Small intestine (tissue), 7 donors: Measurements from ENCODE around the gene CMSS1. TPM values are rescaled to one million over a fixed set of nuclear protein-coding genes. Genes with fewer than 3 reads are reported as not detected.

Experiments used
- DNase-seq, 2 donors: peaks; one replicate each; pipeline versions ENCODE4 v3.0.0 to v3.0.0-alpha.2; 2013
- FAIRE-seq: peaks from 2 replicates; lab custom pipeline; 2012; peaks lifted over from hg19 to GRCh38; lab: Jason Lieb, UNC
- H3K27ac ChIP-seq, 3 donors: one replicate each; pipeline ENCODE4 v1.5.1; 2013; ENCODE audit warnings: low read length in 2 of 3, mild to moderate bottlenecking in 2 of 3, control low read depth in 1 of 3, inconsistent platforms in 1 of 3, low read depth in 1 of 3, moderate library complexity in 1 of 3
- H3K27me3 ChIP-seq, 3 donors: one replicate each; pipeline ENCODE4 v1.6.1; 2013; ENCODE audit warnings: low read length in 3 of 3, inconsistent platforms in 1 of 3; ENCODE audit not compliant: control insufficient read depth in 3 of 3, insufficient read depth in 3 of 3
- H3K36me3 ChIP-seq, 3 donors: one replicate each; pipeline ENCODE4 v1.6.1; 2013; ENCODE audit warnings: low read length in 3 of 3, inconsistent platforms in 1 of 3, low read depth in 1 of 3, mild to moderate bottlenecking in 1 of 3, moderate library complexity in 1 of 3; ENCODE audit not compliant: control insufficient read depth in 3 of 3, insufficient read depth in 2 of 3
- H3K4me1 ChIP-seq, 3 donors: one replicate each; pipeline ENCODE4 v1.6.1; 2013; ENCODE audit warnings: low read length in 2 of 3, inconsistent platforms in 1 of 3, low read depth in 1 of 3, mild to moderate bottlenecking in 1 of 3, moderate library complexity in 1 of 3; ENCODE audit not compliant: control insufficient read depth in 3 of 3, insufficient read depth in 2 of 3
- H3K4me3 ChIP-seq, 3 donors: one replicate each; pipeline ENCODE4 v1.5.1; 2013; ENCODE audit warnings: low read length in 3 of 3, control low read depth in 1 of 3, inconsistent platforms in 1 of 3, low read depth in 1 of 3, mild to moderate bottlenecking in 1 of 3, moderate library complexity in 1 of 3
- H3K9me3 ChIP-seq, 2 donors: one replicate each; pipeline ENCODE4 v1.6.1; 2013; ENCODE audit warnings: low read depth in 1 of 2, low read length in 1 of 2; ENCODE audit not compliant: control insufficient read depth in 2 of 2, insufficient read depth in 1 of 2
- WGBS, 3 donors: extraction: QIAGEN DNeasy Blood & Tissue Kit; methylation state at CpG; one replicate each; pipeline ENCODE4 v1.1.7; 2013; 5-methylcytosine and 5-hydroxymethylcytosine counted together
- polyA plus RNA-seq, 4 donors: library from polyadenylated mRNA; stranded (reverse) in 3 of 4; unstranded in 1 of 4; fragments of 200-250 nt in 3 of 4; fragments of 120-200 nt in 1 of 4; gene quantifications; one replicate each; pipeline versions ENCODE4 v1.2.1 to v1.2.3, GENCODE V29; 2013
- donor health status: healthy with polysubstance abuse.
- donor health status: control.
- donor health status: control.
- donor health status: Bipolar disorder and iron deficiency.
- donor health status: healthy.

The CMSS1 gene
- polyA plus RNA-seq, 4 donors, result 1.6 to 24.0 (median 10.4) TPM

GRCh38 chr3:100053951-100054620 lies 236.4 kb downstream of the CMSS1 start:
- H3K36me3 ChIP-seq, result peaks cover 0 to 2% (median 0%) of the 10 kb centered on the region in 3 donors
- 32 to 73% (median 48%) methylated on average over 6 of the region's 6 CpGs for WGBS, 3 donors
- DNase-seq, result peak; percentile 82 to 83
- peak overlapping the region in 1 of 3 donors; percentile 23 for H3K27ac ChIP-seq
- no peak overlapping the region for H3K4me3 ChIP-seq
- peaks cover 0 to 21% (median 0%) of the 10 kb centered on the region in 3 donors for H3K4me1 ChIP-seq
- no peak for FAIRE-seq
- H3K9me3 ChIP-seq, result no peaks in the 10 kb centered on the region
- no peaks in the 10 kb centered on the region for H3K27me3 ChIP-seq

- no peak for FAIRE-seq
These were observed 240.3 kb downstream of the CMSS1 start for GRCh38 chr3:100057716-100058575.

GRCh38 chr3:100059472-100059871 lies 241.8 kb downstream of the CMSS1 start:
- no peak overlapping the region for H3K4me3 ChIP-seq
- no peak overlapping the region for H3K27ac ChIP-seq
- H3K36me3 ChIP-seq, result no peaks in the 10 kb centered on the region
- H3K27me3 ChIP-seq, result no peaks in the 10 kb centered on the region
- FAIRE-seq (no peak), DNase-seq (no peak)
- no peaks in the 10 kb centered on the region for H3K9me3 ChIP-seq
- H3K4me1 ChIP-seq, result peaks cover 0 to 6% (median 0%) of the 10 kb centered on the region in 3 donors
- 93 to 95% (median 95%) methylated on average over 3 of the region's 3 CpGs for WGBS, 3 donors

More at GRCh38 chr3:100057716-100058575, 240.3 kb downstream of the CMSS1 start:
- peaks cover 0 to 2% (median 0%) of the 10 kb centered on the region in 3 donors for H3K36me3 ChIP-seq
- H3K27me3 ChIP-seq, result no peaks in the 10 kb centered on the region
- DNase-seq, result no peak
- no peaks in the 10 kb centered on the region for H3K9me3 ChIP-seq
- H3K4me1 ChIP-seq, result peaks cover 0 to 19% (median 0%) of the 10 kb centered on the region in 3 donors
- no peak overlapping the region for H3K27ac ChIP-seq
- 83 to 92% (median 85%) methylated on average over 8 of the region's 8 CpGs for WGBS, 3 donors
- no peak overlapping the region for H3K4me3 ChIP-seq

GRCh38 chr3:100060685-100061484 lies 243.2 kb downstream of the CMSS1 start:
- no peak for DNase-seq
- FAIRE-seq, result no peak
- H3K27ac ChIP-seq, result no peak overlapping the region
- H3K36me3 ChIP-seq, result no peaks in the 10 kb centered on the region
- 67 to 75% (median 71%) methylated on average over 7 of the region's 7 CpGs for WGBS, 3 donors
- peaks cover 0 to 5% (median 0%) of the 10 kb centered on the region in 3 donors for H3K4me1 ChIP-seq
- H3K27me3 ChIP-seq, result no peaks in the 10 kb centered on the region
- no peak overlapping the region for H3K4me3 ChIP-seq
- no peaks in the 10 kb centered on the region for H3K9me3 ChIP-seq

GRCh38 chr3:100062665-100063064 lies 245.0 kb downstream of the CMSS1 start:
- Histone ChIP-seq H3K4me3 (no peak overlapping the region), H3K27ac (no peak overlapping the region), H3K4me1 (peaks cover 0 to 9% (median 0%) of the 10 kb centered on the region in 3 donors), H3K9me3 (no peaks in the 10 kb centered on the region), H3K27me3 (no peaks in the 10 kb centered on the region), H3K36me3 (no peaks in the 10 kb centered on the region)
- FAIRE-seq (no peak), DNase-seq (no peak)
- WGBS, 3 donors, result 69 to 75% (median 71%) methylated on average over 4 of the region's 4 CpGs

GRCh38 chr3:100063929-100064461 lies 246.3 kb downstream of the CMSS1 start:
- WGBS, 3 donors, result 65 to 86% (median 86%) methylated on average over 7 of the region's 7 CpGs
- no peaks in the 10 kb centered on the region for H3K27me3 ChIP-seq
- DNase-seq (no peak), FAIRE-seq (no peak)
- peaks cover 0 to 11% (median 0%) of the 10 kb centered on the region in 3 donors for H3K4me1 ChIP-seq
- peak overlapping the region in 2 of 3 donors; percentile 10 to 12 for H3K27ac ChIP-seq
- no peak overlapping the region for H3K4me3 ChIP-seq
- H3K36me3 ChIP-seq, result no peaks in the 10 kb centered on the region
- no peaks in the 10 kb centered on the region for H3K9me3 ChIP-seq

GRCh38 chr3:100067589-100067988 lies 249.9 kb downstream of the CMSS1 start:
- H3K4me1 ChIP-seq, result peaks cover 0 to 17% (median 0%) of the 10 kb centered on the region in 3 donors
- H3K4me3 ChIP-seq, result no peak overlapping the region

GRCh38 chr3:100068826-100069225 lies 251.2 kb downstream of the CMSS1 start:
- WGBS, 3 donors, result 16 to 25% (median 22%) methylated on average over 5 of the region's 5 CpGs
- FAIRE-seq (no peak), DNase-seq (peak; percentile 76 to 81)
- Histone ChIP-seq H3K27ac (peak overlapping the region in 1 of 3 donors; percentile 39), H3K4me3 (no peak overlapping the region), H3K9me3 (no peaks in the 10 kb centered on the region), H3K27me3 (no peaks in the 10 kb centered on the region), H3K4me1 (peaks cover 0 to 17% (median 0%) of the 10 kb centered on the region in 3 donors), H3K36me3 (no peaks in the 10 kb centered on the region)

More at GRCh38 chr3:100067589-100067988, 249.9 kb downstream of the CMSS1 start:
- Histone ChIP-seq H3K27me3 (no peaks in the 10 kb centered on the region), H3K27ac (no peak overlapping the region), H3K36me3 (no peaks in the 10 kb centered on the region), H3K9me3 (no peaks in the 10 kb centered on the region)
- FAIRE-seq (no peak), DNase-seq (no peak)
